K562 (cell line): ENCODE measurements around the gene TCEAL4.

Source experiments
- POLR2A ChIP-seq: fragments of 450-650 bp; conservative IDR thresholded peaks from 2 replicates; pipeline ENCODE4 v1.6.1; 2016
- POLR2AphosphoS5 ChIP-seq: IDR thresholded peaks from 2 replicates; pipeline ENCODE4 v1.6.1; 2011; ENCODE audit warnings: mild to moderate bottlenecking, low read depth, low read length, moderate library complexity; ENCODE audit not compliant: control insufficient read depth, insufficient read depth
- TF ChIP-seq, protein P1 (sequence below): fragments of 450-650 bp; formaldehyde crosslinking; IDR thresholded peaks from 2 replicates; pipeline ENCODE4 v1.4.0; 2020; ENCODE audit warnings: mild to moderate bottlenecking, moderate library complexity

DNA sequence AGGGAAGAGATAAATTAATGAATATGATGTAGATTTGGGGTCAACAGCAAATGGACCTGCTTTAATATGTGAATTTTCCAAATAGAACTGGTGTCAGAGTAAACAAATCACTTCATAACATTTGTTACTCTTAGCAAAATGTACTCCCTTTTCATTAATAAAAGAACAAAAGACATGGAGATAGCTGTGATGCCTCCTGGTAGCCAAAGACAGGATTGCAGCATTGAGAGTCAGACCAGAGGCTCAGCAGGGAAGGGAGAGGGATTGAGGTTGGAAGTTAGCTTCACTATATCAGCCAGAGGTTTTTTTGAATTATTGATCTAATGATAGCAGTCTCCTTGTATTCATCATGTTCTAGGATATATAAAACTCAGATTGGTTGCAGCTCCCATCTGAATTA lies 48.6 kb upstream of the TCEAL4 start:
- TF ChIP-seq POLR2AphosphoS5 (no peak), POLR2A (no peak)
- TF ChIP-seq, protein P1, sequence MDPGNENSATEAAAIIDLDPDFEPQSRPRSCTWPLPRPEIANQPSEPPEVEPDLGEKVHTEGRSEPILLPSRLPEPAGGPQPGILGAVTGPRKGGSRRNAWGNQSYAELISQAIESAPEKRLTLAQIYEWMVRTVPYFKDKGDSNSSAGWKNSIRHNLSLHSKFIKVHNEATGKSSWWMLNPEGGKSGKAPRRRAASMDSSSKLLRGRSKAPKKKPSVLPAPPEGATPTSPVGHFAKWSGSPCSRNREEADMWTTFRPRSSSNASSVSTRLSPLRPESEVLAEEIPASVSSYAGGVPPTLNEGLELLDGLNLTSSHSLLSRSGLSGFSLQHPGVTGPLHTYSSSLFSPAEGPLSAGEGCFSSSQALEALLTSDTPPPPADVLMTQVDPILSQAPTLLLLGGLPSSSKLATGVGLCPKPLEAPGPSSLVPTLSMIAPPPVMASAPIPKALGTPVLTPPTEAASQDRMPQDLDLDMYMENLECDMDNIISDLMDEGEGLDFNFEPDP (CRISPR knock-in tag): no peak
